ENCODE results near the gene RABGGTA.

RABGGTA gene, protein sequence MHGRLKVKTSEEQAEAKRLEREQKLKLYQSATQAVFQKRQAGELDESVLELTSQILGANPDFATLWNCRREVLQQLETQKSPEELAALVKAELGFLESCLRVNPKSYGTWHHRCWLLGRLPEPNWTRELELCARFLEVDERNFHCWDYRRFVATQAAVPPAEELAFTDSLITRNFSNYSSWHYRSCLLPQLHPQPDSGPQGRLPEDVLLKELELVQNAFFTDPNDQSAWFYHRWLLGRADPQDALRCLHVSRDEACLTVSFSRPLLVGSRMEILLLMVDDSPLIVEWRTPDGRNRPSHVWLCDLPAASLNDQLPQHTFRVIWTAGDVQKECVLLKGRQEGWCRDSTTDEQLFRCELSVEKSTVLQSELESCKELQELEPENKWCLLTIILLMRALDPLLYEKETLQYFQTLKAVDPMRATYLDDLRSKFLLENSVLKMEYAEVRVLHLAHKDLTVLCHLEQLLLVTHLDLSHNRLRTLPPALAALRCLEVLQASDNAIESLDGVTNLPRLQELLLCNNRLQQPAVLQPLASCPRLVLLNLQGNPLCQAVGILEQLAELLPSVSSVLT

GRCh38 chr14:24271134-24271833 lies at the start of gene RABGGTA:
Gene RABGGTA (minus strand): TSS chr14:24271597. CDS start chr14:24271115, 482 bp downstream.
- DNase-seq (ENCODE audit: low read depth in 2 of 2): peak; percentile 78 to 80

DNA sequence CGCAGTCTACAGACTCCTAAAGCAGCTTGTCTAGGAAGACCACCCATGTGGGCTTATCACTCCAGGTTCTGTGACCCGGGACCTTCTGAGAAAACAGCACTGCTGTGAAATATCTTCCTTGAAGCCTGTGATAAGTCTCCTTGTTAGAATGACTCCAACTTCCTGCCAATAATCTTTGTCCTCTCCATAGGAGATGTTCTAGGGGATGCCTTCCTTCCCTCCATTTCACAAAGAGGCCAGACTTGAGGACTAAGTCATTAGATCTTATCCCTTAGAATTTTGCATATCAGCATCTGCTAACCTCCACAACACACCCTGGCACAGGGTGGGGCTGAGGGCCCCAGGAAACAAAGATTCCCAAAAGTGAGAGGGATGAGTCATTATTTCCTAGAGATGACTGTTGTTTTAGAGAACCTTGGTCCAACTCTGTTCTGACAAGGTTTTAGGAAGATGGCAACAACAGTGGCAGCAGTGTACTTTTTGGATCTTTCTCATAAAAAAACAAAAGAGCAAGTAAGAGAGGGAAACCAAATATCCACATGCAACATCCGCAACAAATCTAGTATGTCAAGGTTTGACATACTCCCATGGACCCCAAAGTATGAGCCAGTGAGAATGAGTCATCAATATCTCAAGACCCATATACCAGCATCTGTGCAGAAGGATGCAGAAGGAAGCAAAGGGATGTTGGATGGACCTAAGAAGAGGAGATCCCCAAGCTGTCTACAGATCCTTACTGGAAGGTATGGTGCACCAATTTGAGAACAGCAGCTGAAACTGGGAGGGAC lies 45.9 kb upstream of the RABGGTA start:
- no peak for DNase-seq (ENCODE audit: low read depth in 2 of 2)

GRCh38 chr14:24316597-24316950 lies 45.2 kb upstream of the RABGGTA start:
- DNase-seq (ENCODE audit: low read depth in 2 of 2): no peak

GRCh38 chr14:24315807-24316596 lies 44.6 kb upstream of the RABGGTA start:
- no peak for DNase-seq (ENCODE audit: low read depth in 2 of 2)

DNA sequence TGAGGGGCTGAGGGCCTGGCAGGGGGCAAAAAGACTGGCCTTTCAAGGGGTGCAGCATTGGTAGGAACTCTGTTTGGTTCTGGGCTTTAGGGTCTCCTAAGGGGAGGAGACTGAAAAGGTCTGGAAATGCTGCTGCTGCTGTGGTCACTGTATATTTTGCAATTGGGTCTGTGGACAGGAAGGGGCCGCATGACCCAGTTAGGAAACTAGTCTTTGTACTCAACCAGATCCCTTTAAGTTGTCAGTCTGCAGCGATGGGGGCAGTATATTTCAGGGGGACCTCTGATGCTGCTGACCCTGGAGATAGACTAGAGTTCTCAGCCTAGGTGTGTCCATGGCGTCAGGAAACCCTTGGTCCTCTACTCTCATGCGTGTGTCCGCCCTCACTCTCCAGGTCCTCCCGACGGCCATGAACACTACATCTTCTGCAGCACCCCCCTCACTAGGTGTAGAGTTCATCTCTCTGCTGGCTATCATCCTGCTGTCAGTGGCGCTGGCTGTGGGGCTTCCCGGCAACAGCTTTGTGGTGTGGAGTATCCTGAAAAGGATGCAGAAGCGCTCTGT lies 43.9 kb upstream of the RABGGTA start:
- no peak for DNase-seq (ENCODE audit: low read depth in 2 of 2)

DNA sequence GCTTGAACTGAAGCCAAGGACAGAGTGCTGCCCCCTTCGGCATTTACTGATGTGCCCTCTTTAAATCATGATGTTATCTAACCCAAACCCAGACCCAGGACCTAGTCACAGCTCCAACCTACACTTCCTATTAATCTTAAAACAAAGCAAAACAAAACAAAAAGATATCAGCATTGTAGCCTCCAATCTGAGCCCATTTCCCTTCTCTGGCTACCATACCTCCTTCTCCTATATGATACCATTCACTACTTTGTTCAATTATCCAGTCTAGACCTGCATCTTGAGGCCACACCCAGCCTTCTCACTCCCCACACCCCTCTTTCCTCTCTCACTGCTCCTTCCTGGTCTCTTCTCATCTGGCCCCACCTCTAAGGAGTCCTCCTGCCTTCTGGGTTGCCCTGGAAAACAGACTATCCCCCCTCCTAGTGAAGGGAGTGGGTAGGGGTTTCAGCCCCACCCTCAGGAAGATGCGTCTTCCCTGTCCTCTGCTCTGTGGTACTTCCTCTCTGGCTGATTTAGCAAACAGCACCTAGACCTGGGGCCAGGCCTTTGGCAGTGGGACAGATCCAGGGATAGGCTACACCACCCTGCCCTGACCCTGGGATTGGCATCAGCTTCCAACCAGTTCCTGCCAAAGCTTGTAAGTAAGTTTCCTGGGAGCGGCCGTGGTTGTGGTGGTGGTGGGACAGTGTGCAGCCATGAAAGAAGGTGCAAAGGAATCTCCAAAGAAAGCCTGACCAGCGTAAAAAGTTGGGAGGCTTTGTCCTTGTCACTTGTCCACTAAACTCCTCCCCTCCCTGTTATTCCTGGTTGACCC lies 43.2 kb upstream of the RABGGTA start:
- DNase-seq (ENCODE audit: low read depth in 2 of 2): no peak

DNA sequence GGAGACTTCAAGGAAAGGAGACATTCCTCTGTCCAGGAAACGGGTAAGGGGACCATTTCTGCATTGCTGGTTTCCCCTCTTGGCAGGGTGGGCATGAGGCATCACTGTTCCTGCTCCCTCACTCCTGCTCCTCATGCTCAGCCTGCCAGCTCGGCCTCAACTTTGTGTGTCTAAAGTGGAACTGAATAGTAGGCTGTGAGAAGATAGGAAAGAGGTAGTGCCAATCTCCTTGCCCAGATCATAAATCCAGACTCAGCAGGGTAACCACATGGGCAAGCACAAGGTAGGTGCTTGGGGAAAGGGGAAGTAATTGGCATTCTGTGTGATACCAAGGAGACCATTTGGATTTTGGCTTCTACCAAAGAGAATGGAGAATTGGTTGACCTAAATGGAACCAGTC lies 42.5 kb upstream of the RABGGTA start:
- no peak for DNase-seq (ENCODE audit: low read depth in 2 of 2)

GRCh38 chr14:24312736-24313507 lies 41.5 kb upstream of the RABGGTA start:
- no peak for DNase-seq (ENCODE audit: low read depth in 2 of 2)

DNA sequence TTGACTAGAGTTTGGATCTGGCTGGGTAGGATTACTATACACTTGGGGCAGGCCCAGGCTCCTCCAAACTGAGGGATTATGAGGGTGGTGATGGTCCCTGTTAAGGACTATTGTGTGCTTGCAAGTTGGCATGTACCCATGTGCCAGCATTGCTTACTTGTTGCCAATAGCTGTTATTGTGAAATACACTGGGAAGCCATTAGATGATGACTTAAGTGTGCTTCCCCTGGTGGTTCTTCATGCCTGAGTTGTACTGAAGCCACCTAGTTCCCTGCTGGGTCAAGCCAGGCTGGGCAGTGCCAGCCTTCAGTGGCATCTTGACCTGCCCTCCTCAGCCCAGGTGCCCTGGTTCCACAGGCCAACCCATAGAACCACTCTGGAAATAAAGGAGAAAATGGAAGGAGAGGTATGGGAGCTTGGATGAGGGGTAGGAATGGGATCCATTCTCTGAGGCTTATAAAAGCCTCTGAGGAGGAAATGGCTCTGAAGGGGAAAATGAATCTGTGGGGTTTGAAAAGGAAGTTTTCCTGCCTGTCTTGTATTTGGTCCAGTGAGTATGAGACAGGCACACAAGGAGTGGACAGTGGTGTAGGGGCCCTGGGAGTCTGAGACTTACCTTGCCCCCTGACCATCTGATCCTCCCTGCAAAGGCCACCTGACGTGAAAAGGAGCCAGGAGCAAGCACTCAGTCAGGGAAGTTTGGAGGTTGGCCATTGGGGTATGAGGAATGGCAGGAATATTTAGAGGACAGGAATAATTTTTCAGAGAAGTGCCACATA lies 40.6 kb upstream of the RABGGTA start:
- DNase-seq (ENCODE audit: low read depth in 2 of 2): no peak

- DNase-seq (ENCODE audit: low read depth in 2 of 2): peak; percentile 40 to 45
These were observed 39.5 kb upstream of the RABGGTA start, which contains the start of gene LTB4R for GRCh38 chr14:24310646-24311604. Gene LTB4R (plus strand): TSS chr14:24311502. CDS start chr14:24315652, 4,150 bp downstream.

GRCh38 chr14:24310265-24310645 lies 38.9 kb upstream of the RABGGTA start:
- no peak for DNase-seq (ENCODE audit: low read depth in 2 of 2)

GRCh38 chr14:24309538-24310264 lies 38.3 kb upstream of the RABGGTA start, which contains the start of gene LTB4R2:
Gene LTB4R2 (plus strand): TSS chr14:24310140. CDS start chr14:24310665, 525 bp downstream.
- DNase-seq (ENCODE audit: low read depth in 2 of 2): no peak

GRCh38 chr14:24308342-24309124 lies 37.1 kb upstream of the RABGGTA start:
- no peak for DNase-seq (ENCODE audit: low read depth in 2 of 2)

GRCh38 chr14:24307575-24308341 lies 36.4 kb upstream of the RABGGTA start, which contains the start of gene CIDEB:
Gene CIDEB (minus strand): TSS chr14:24307977. CDS start chr14:24307858, 119 bp downstream.
- peak; percentile 31 to 35 for DNase-seq (ENCODE audit: low read depth in 2 of 2)

GRCh38 chr14:24307156-24307574 lies 35.8 kb upstream of the RABGGTA start:
- no peak for DNase-seq (ENCODE audit: low read depth in 2 of 2)
